ENCODE data around the gene SLC7A8. TPM values are rescaled to one million over a fixed set of nuclear protein-coding genes. Genes with fewer than 3 reads are reported as not detected.

The SLC7A8 gene
- total and polyA plus RNA-seq, 10 of the 15 experiments (the other 5 are each of a cell fraction or from before 2014, with no cell fraction given), result 0.06 to 0.28 (median 0.21) TPM; not detected in 7

- no peaks in the 10 kb centered on the region for H3K79me2 ChIP-seq (ENCODE audit: control insufficient read depth, insufficient read depth, low read length)
- H3K9ac ChIP-seq (ENCODE audit: control insufficient read depth, insufficient read depth, low read length), result no peak overlapping the region
- DNase-seq (ENCODE audit: low read depth, low spot score) (no peak), FAIRE-seq (no peak), ATAC-seq (no peak)
- H3K4me2 ChIP-seq (ENCODE audit: control insufficient read depth, insufficient read depth), result no peak overlapping the region
- no peaks in the 10 kb centered on the region for H3K36me3 ChIP-seq (ENCODE audit: control insufficient read depth in 2 of 2, insufficient read depth in 2 of 2, low read length in 1 of 2)
- H3K4me1 ChIP-seq (ENCODE audit: control insufficient read depth, insufficient read depth, low read length), result no peaks in the 10 kb centered on the region
- H3K4me3 ChIP-seq, result no peak overlapping the region
- ChIA-PET POLR2A (no interaction called here), SMC1A (ENCODE audit: uncharacterized antibody, unreplicated experiment) (interaction anchor here (0.6 kb wide), 1 partner anchor 173 kb away, joined by 3 read pairs; no protein-coding TSS in a partner anchor), RAD21 (ENCODE audit: unreplicated experiment) (no interaction called here), CTCF (no interaction called here)
- no peaks in the 10 kb centered on the region for H4K20me1 ChIP-seq (ENCODE audit: control insufficient read depth, insufficient read depth)
- H3K27me3 ChIP-seq (replicated peaks in 1 of 2; ENCODE audit: control insufficient read depth in 2 of 2, insufficient read depth in 2 of 2, low read length in 1 of 2), result peaks cover 1 to 3% of the 10 kb centered on the region in 2 experiments; a peak in 2 of 4 replicates
- TF ChIP-seq MYB (IDR thresholded peaks at IDR 0.05; ENCODE audit: borderline replicate concordance, low read depth, low read length) (no peak), RFX5 (IDR thresholded peaks at IDR 0.05; ENCODE audit: low read depth, low read length) (no peak), BHLHE40 (IDR thresholded peaks at IDR 0.05; ENCODE audit: borderline replicate concordance in 1 of 2, low read depth in 2 of 2, low read length in 1 of 2) (no peak)
- H3K9me3 ChIP-seq (replicated peaks; ENCODE audit: control insufficient read depth, insufficient read depth, low read length), result no peaks in the 10 kb centered on the region
- H2AFZ ChIP-seq (ENCODE audit: control insufficient read depth, low read depth, low read length), result no peak overlapping the region
- intact Hi-C loops (cut with micrococcal nuclease; ENCODE audit: unreplicated experiment) (no loop called here), in situ Hi-C loops (cut with MboI) (no loop called here)
- WGBS (ENCODE audit: insufficient coverage, insufficient replicate concordance, low lambda C conversion rate, missing lambda C conversion rate), result 17% methylated on average over 2 of the region's 2 CpGs
- no peak overlapping the region for H3K27ac ChIP-seq (ENCODE audit: control insufficient read depth, insufficient read depth)
- no TSS peak for BruUV-seq (replicated peaks)
Observed at GRCh38 chr14:23168246-23168645, 15.2 kb downstream of the SLC7A8 start.

DNA sequence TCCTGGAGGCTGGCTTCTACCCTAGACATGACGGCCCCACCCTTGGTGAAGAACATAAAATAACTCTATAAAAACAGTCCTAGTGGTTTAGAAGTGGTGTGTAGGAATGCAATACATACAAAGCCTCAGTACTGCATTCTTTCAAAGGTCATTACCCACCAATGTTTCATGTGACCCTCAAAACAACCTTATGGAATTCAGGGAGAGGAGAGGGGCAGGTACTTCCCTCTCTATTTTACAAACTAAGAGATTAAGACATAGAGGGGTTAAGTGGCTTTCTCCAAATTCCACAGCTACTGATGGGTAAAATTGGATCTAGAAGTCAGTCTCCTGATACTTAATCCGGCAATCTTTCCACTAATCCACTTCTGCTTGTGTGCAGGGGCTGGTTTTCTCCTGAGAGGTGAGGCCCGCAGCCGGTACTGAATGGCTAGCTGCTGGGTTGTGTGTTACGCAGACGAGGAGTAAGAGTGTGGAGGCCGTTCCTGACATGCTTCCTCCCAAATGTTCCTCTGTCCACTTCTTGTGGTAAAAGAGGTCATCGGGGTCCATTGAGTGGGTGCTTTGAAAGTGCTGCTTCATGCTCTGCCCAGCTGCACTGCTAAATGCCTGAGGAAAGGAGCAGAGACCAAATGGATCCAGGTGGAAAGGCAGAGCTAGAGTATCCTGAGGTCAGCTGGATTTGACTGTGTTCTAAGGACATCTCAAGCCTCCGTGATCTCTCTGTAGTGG lies 16.2 kb downstream of the SLC7A8 start:
- BruUV-seq (replicated peaks), result no TSS peak
- H4K20me1 ChIP-seq (ENCODE audit: control insufficient read depth, insufficient read depth), result no peaks in the 10 kb centered on the region
- ChIA-PET CTCF (no interaction called here), POLR2A (no interaction called here), SMC1A (ENCODE audit: uncharacterized antibody, unreplicated experiment) (interaction anchor here (0.6 kb wide), 1 partner anchor 172 kb away, joined by 3 read pairs; no protein-coding TSS in a partner anchor), RAD21 (ENCODE audit: unreplicated experiment) (no interaction called here)
- ATAC-seq (no peak), DNase-seq (ENCODE audit: low read depth, low spot score) (no peak), FAIRE-seq (no peak)
- no peak for TF ChIP-seq HCFC1 (IDR thresholded peaks at IDR 0.05; ENCODE audit: low read length)
- H3K9ac ChIP-seq (ENCODE audit: control insufficient read depth, insufficient read depth, low read length), result no peak overlapping the region
- no peaks in the 10 kb centered on the region for H3K4me1 ChIP-seq (ENCODE audit: control insufficient read depth, insufficient read depth, low read length)
- H3K27me3 ChIP-seq (replicated peaks in 1 of 2; ENCODE audit: control insufficient read depth in 2 of 2, insufficient read depth in 2 of 2, low read length in 1 of 2), result peaks cover 3 to 4% of the 10 kb centered on the region in 2 experiments
- no peak overlapping the region for H3K27ac ChIP-seq (ENCODE audit: control insufficient read depth, insufficient read depth)
- H3K4me3 ChIP-seq, result no peak overlapping the region
- no peaks in the 10 kb centered on the region for H3K36me3 ChIP-seq (ENCODE audit: control insufficient read depth in 2 of 2, insufficient read depth in 2 of 2, low read length in 1 of 2)
- no peaks in the 10 kb centered on the region for H3K9me3 ChIP-seq (replicated peaks; ENCODE audit: control insufficient read depth, insufficient read depth, low read length)
- no peak overlapping the region for H2AFZ ChIP-seq (ENCODE audit: control insufficient read depth, low read depth, low read length)
- intact Hi-C loops (cut with micrococcal nuclease; ENCODE audit: unreplicated experiment) (no loop called here), in situ Hi-C loops (cut with MboI) (no loop called here)
- H3K79me2 ChIP-seq (ENCODE audit: control insufficient read depth, insufficient read depth, low read length), result no peaks in the 10 kb centered on the region
- WGBS (ENCODE audit: insufficient coverage, insufficient replicate concordance, low lambda C conversion rate, missing lambda C conversion rate), result 51% methylated on average over 9 of the region's 9 CpGs
- no peak overlapping the region for H3K4me2 ChIP-seq (ENCODE audit: control insufficient read depth, insufficient read depth)

All from GM12878 (cell line).